ENCODE measurements around the gene TCOF1. TPM values are rescaled to one million over a fixed set of nuclear protein-coding genes. Genes with fewer than 3 reads are reported as not detected.
"Not testable (repeated sequence)": the region's sequence is repeated elsewhere in the genome, so short reads cannot be mapped to it uniquely, and the experiment has no call there.

Gene TCOF1
- total RNA-seq, 1 donor from 2014 or later = 47.5 TPM

DNA sequence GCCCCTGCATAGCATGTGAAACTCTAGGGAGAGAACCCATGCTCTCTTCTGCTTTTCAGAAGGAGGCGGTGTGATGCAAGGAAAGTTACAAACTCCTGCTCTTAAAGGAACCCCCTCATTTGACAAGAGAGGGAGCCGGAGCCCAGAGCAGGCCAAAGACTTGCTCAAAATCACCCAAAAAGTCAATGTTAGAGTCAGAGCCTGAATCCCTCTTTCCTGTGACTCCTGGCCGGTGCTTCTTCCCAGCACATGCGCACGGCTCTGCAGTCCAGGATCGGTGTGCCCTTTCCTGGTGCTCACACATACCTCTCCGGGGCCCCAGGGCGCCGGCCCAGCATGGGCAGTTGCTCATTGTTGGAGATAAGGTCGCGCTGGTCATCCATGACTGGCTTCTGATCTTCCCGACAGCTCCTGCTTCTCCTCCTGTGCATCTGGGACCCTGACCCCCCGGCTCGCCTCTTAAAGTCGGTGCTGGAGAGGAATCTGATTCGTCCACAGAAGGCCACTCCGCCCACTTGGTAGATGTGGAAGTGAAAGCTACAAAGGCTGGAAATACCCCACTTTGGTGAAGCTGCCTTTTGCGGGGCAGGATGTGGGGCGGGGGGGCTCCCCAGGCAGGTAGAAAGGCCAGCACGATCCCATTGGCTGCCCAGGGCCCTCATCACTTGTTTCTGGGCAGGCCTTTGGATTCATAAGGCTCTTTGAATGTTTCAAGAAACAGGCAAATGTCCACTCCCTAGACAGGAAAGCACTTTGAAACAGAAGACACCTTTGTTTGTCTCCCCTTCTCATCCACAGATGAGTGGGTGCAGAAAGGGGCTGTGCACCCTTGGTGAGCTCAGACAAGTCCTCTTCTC lies 55.0 kb downstream of the TCOF1 start, which contains the start of gene CD74:
Gene CD74, minus strand, starts transcription at position 592 of the 857 bp plus-strand sequence. Its CDS starts 161 bp downstream, at position 431.
- peak within 1 kb of the TSS; percentile 42 for H3K4me3 Mint-ChIP-seq (ENCODE audit: unreplicated experiment)

GRCh38 chr5:150413176-150413901 lies 55.8 kb downstream of the TCOF1 start:
- H3K4me1 ChIP-seq (ENCODE audit: insufficient read depth, low read length) = no peaks in the 10 kb centered on the region
- H3K27ac Mint-ChIP-seq (ENCODE audit: unreplicated experiment) = no peak overlapping the region
- peaks cover 4% of the 10 kb centered on the region for H3K4me1 Mint-ChIP-seq (ENCODE audit: low read depth, unreplicated experiment)
- no peak for FAIRE-seq
- H3K4me3 ChIP-seq (ENCODE audit: insufficient read depth, low read depth, low read length) = no peak overlapping the region
- H3K9me3 ChIP-seq (ENCODE audit: insufficient read depth, low read depth, low read length) = no peaks in the 10 kb centered on the region
- no peaks in the 10 kb centered on the region for H3K27me3 ChIP-seq (ENCODE audit: insufficient read depth, low read length)
- H3K9me3 Mint-ChIP-seq (ENCODE audit: unreplicated experiment) = no peaks in the 10 kb centered on the region
- H4K20me1 ChIP-seq (ENCODE audit: insufficient read depth, low read length) = no peaks in the 10 kb centered on the region
- peak overlapping the region; percentile 60 for H3K4me2 ChIP-seq (ENCODE audit: low read length)
- H3K27ac ChIP-seq (ENCODE audit: low read depth, low read length) = no peak overlapping the region
- H3K9ac ChIP-seq (ENCODE audit: low read length) = no peak overlapping the region
- DNase-seq (ENCODE audit: low read depth) = no peak
- H3K27me3 Mint-ChIP-seq (ENCODE audit: low read depth, unreplicated experiment) = no peaks in the 10 kb centered on the region
- H2AFZ ChIP-seq (ENCODE audit: low read depth, low read length) = peak overlapping the region; percentile 44
- H3K79me2 ChIP-seq (ENCODE audit: insufficient read depth, low read length) = no peaks in the 10 kb centered on the region
- H3K36me3 ChIP-seq (ENCODE audit: insufficient read depth, low read length) = no peaks in the 10 kb centered on the region
- peak overlapping the region; percentile 42 for H3K4me3 Mint-ChIP-seq (ENCODE audit: unreplicated experiment)
- no peak for TF ChIP-seq EZH2 (IDR thresholded peaks at IDR 0.05; ENCODE audit: insufficient read depth, low read length)
- TF ChIP-seq, protein P1, sequence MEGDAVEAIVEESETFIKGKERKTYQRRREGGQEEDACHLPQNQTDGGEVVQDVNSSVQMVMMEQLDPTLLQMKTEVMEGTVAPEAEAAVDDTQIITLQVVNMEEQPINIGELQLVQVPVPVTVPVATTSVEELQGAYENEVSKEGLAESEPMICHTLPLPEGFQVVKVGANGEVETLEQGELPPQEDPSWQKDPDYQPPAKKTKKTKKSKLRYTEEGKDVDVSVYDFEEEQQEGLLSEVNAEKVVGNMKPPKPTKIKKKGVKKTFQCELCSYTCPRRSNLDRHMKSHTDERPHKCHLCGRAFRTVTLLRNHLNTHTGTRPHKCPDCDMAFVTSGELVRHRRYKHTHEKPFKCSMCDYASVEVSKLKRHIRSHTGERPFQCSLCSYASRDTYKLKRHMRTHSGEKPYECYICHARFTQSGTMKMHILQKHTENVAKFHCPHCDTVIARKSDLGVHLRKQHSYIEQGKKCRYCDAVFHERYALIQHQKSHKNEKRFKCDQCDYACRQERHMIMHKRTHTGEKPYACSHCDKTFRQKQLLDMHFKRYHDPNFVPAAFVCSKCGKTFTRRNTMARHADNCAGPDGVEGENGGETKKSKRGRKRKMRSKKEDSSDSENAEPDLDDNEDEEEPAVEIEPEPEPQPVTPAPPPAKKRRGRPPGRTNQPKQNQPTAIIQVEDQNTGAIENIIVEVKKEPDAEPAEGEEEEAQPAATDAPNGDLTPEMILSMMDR (IDR thresholded peaks at IDR 0.05; ENCODE audit: insufficient read depth, low read depth, low read length) = no peak
- H3K36me3 Mint-ChIP-seq (ENCODE audit: low read depth, unreplicated experiment) = no peaks in the 10 kb centered on the region

More for the DNA sequence above, 55.0 kb downstream of the TCOF1 start, which contains the start of gene CD74:
- Histone ChIP-seq H3K4me3 (ENCODE audit: insufficient read depth, low read depth, low read length) (no peak within 1 kb of the TSS), H3K27ac (ENCODE audit: low read depth, low read length) (no peak within 1 kb of the TSS), H3K9ac (ENCODE audit: low read length) (no peak within 1 kb of the TSS), H4K20me1 (ENCODE audit: insufficient read depth, low read length) (no peaks in the 10 kb centered on the region), H3K79me2 (ENCODE audit: insufficient read depth, low read length) (no peaks in the 10 kb centered on the region), H3K4me2 (ENCODE audit: low read length) (peak within 1 kb of the TSS; percentile 60), H2AFZ (ENCODE audit: low read depth, low read length) (peak within 1 kb of the TSS; percentile 74), H3K9me3 (ENCODE audit: insufficient read depth, low read depth, low read length) (no peaks in the 10 kb centered on the region), H3K27me3 (ENCODE audit: insufficient read depth, low read length) (no peaks in the 10 kb centered on the region), H3K36me3 (ENCODE audit: insufficient read depth, low read length) (no peaks in the 10 kb centered on the region), H3K4me1 (ENCODE audit: insufficient read depth, low read length) (no peaks in the 10 kb centered on the region)
- H3K27ac Mint-ChIP-seq (ENCODE audit: unreplicated experiment) = no peak within 1 kb of the TSS
- DNase-seq (ENCODE audit: low read depth) = no peak
- TF ChIP-seq EZH2 (IDR thresholded peaks at IDR 0.05; ENCODE audit: insufficient read depth, low read length) = no peak
- TF ChIP-seq, protein P1 (IDR thresholded peaks at IDR 0.05; ENCODE audit: insufficient read depth, low read depth, low read length) = no peak
- no peaks in the 10 kb centered on the region for H3K36me3 Mint-ChIP-seq (ENCODE audit: low read depth, unreplicated experiment)
- H3K9me3 Mint-ChIP-seq (ENCODE audit: unreplicated experiment) = no peaks in the 10 kb centered on the region
- H3K27me3 Mint-ChIP-seq (ENCODE audit: low read depth, unreplicated experiment) = no peaks in the 10 kb centered on the region
- FAIRE-seq = no peak
- H3K4me1 Mint-ChIP-seq (ENCODE audit: low read depth, unreplicated experiment) = peaks cover 4% of the 10 kb centered on the region

DNA sequence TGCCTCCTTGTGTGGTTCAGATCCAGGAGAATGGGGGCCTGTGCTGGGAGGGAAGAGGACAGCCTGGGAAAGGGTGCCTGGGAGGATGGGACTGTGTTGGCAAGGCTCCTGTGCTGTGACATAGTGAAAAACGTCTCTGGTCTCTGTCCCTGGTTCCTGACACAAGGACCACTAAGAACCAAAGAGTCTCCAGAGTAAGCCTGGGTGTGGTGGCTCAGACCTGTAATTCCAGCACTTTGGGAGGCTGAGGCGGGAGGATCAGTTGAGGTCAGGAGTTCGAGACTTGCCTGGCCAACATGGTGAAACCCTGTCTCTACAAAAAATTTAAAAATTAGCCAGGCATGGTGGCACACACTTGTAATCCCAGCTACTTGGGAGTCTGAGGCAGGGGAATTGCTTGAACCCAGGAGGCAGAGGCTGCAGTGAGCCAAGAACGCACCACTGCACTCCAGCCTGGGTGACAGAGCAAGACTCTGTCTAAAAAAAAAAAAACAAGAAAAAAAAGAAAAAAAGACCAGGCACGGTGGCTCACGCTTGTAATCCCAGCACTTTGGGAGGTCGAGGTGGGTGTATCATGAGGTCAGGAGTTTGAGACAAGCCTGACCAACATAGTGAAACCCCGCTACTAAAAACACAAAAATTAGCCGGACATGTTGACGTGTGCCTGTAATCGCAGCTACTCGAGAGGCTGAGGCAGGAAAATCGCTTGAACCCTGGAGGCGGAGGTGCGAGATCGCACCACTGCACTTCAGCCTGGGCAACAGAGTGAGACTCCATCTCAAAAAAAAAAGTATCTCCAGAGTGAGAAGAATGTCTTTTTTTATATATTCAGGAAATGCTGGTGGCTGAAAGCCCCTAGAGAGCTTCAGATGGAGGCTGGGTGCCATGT lies 56.6 kb downstream of the TCOF1 start:
- H3K27ac ChIP-seq (ENCODE audit: low read depth, low read length); FAIRE-seq: not testable (repeated sequence)

More for the DNA sequence above, 56.6 kb downstream of the TCOF1 start:
- not testable (repeated sequence) for H3K27me3 ChIP-seq (ENCODE audit: insufficient read depth, low read length); H3K27ac Mint-ChIP-seq (ENCODE audit: unreplicated experiment); H3K4me2 ChIP-seq (ENCODE audit: low read length); H3K4me1 Mint-ChIP-seq (ENCODE audit: low read depth, unreplicated experiment); H3K4me1 ChIP-seq (ENCODE audit: insufficient read depth, low read length); H3K9me3 Mint-ChIP-seq (ENCODE audit: unreplicated experiment); H3K4me3 ChIP-seq (ENCODE audit: insufficient read depth, low read depth, low read length); H3K36me3 Mint-ChIP-seq (ENCODE audit: low read depth, unreplicated experiment); H3K36me3 ChIP-seq (ENCODE audit: insufficient read depth, low read length); H3K27me3 Mint-ChIP-seq (ENCODE audit: low read depth, unreplicated experiment); H3K4me3 Mint-ChIP-seq (ENCODE audit: unreplicated experiment); H3K9ac ChIP-seq (ENCODE audit: low read length); H4K20me1 ChIP-seq (ENCODE audit: insufficient read depth, low read length); H3K9me3 ChIP-seq (ENCODE audit: insufficient read depth, low read depth, low read length); H2AFZ ChIP-seq (ENCODE audit: low read depth, low read length); DNase-seq (ENCODE audit: low read depth); H3K79me2 ChIP-seq (ENCODE audit: insufficient read depth, low read length)
